ENCODE results near the gene TRABD2B. TPM values are rescaled to one million over a fixed set of nuclear protein-coding genes. Genes with fewer than 3 reads are reported as not detected.

The TRABD2B gene
- total RNA-seq, 1 experiment from 2014 or later = not detected

- DNase-seq (ENCODE audit: low read depth) = no peak
Measured at GRCh38 chr1:47757226-47757975, 239.8 kb downstream of the TRABD2B start.

GRCh38 chr1:47756411-47756810 lies 240.8 kb downstream of the TRABD2B start:
- no peak for DNase-seq (ENCODE audit: low read depth)

GRCh38 chr1:47756006-47756405 lies 241.2 kb downstream of the TRABD2B start:
- DNase-seq (ENCODE audit: low read depth) = no peak

GRCh38 chr1:47755101-47755990 lies 241.8 kb downstream of the TRABD2B start:
- DNase-seq (ENCODE audit: low read depth) = peak; percentile 8

GRCh38 chr1:47754221-47754620 lies 243.0 kb downstream of the TRABD2B start:
- no peak for DNase-seq (ENCODE audit: low read depth)

- DNase-seq (ENCODE audit: low read depth) = no peak
Measured at GRCh38 chr1:47753808-47754207, 243.4 kb downstream of the TRABD2B start.

- no peak for DNase-seq (ENCODE audit: low read depth)
Measured at GRCh38 chr1:47752559-47752958, 244.6 kb downstream of the TRABD2B start.

GRCh38 chr1:47751996-47752451 lies 245.2 kb downstream of the TRABD2B start:
- DNase-seq (ENCODE audit: low read depth) = no peak

- no peak for DNase-seq (ENCODE audit: low read depth)
Measured at GRCh38 chr1:47751193-47751592, 246.0 kb downstream of the TRABD2B start.

GRCh38 chr1:47745715-47746609 lies 251.2 kb downstream of the TRABD2B start:
- DNase-seq (ENCODE audit: low read depth) = no peak

GRCh38 chr1:47742890-47743760 lies 254.1 kb downstream of the TRABD2B start:
- no peak for DNase-seq (ENCODE audit: low read depth)

- DNase-seq (ENCODE audit: low read depth) = peak; percentile 29
Measured at GRCh38 chr1:47738560-47739182, 258.5 kb downstream of the TRABD2B start.

GRCh38 chr1:47732489-47732888 lies 264.7 kb downstream of the TRABD2B start:
- DNase-seq (ENCODE audit: low read depth) = no peak

- DNase-seq (ENCODE audit: low read depth) = no peak
Measured at GRCh38 chr1:47731730-47732129, 265.5 kb downstream of the TRABD2B start.

GRCh38 chr1:47729685-47730084 lies 267.5 kb downstream of the TRABD2B start:
- DNase-seq (ENCODE audit: low read depth) = no peak

- no peak for DNase-seq (ENCODE audit: low read depth)
Measured at GRCh38 chr1:47727697-47728085, 269.5 kb downstream of the TRABD2B start.

- DNase-seq (ENCODE audit: low read depth) = no peak
Measured at GRCh38 chr1:47727051-47727696, 270.0 kb downstream of the TRABD2B start.

GRCh38 chr1:47725992-47726855 lies 271.0 kb downstream of the TRABD2B start:
- peak; percentile 65 for DNase-seq (ENCODE audit: low read depth)

GRCh38 chr1:47725511-47725991 lies 271.6 kb downstream of the TRABD2B start:
- no peak for DNase-seq (ENCODE audit: low read depth)
